Activated T-cell treated with anti-CD3 and anti-CD28 coated beads, Interleukin-2, amount 50 U/mL, for 72 hours (primary cell): ENCODE measurements around the gene SPAG4. TPM values are rescaled to one million over a fixed set of nuclear protein-coding genes. Genes with fewer than 3 reads are reported as not detected.
A peak's percentile ranks its signal among the peaks of the same experiment; 100 is the strongest.

Experiments
- ATAC-seq, 2 donors: fragments of 150-1000 bp; cut with Tn5 transposase; replicated peaks in 1 of 2; 2 replicates each; pipeline ENCODE4 v1.10.0; 2021; ENCODE audit warnings: moderate library complexity in 2 of 2, mild to moderate bottlenecking in 1 of 2
- DNase-seq, 2 donors: peaks; one replicate each; pipeline ENCODE4 v3.0.0; 2021 to 2022; ENCODE audit warnings: mixed read lengths in 1 of 2
- H3K27ac Mint-ChIP-seq: one replicate; pipeline ENCODE4 v1.8.0; 2022; ENCODE audit warnings: mild to moderate bottlenecking, moderate library complexity, mixed read lengths
- H3K27me3 Mint-ChIP-seq: one replicate; pipeline ENCODE4 v1.8.0; 2022; ENCODE audit warnings: low read depth, mixed read lengths
- H3K36me3 Mint-ChIP-seq, 2 donors: one replicate each; pipeline ENCODE4 v1.8.0; 2022; ENCODE audit warnings: mixed read lengths in 2 of 2, mild to moderate bottlenecking in 1 of 2; ENCODE audit not compliant: insufficient read depth in 2 of 2
- H3K4me1 Mint-ChIP-seq: one replicate; pipeline ENCODE4 v1.8.0; 2022; ENCODE audit warnings: low read depth, mixed read lengths
- H3K4me3 Mint-ChIP-seq, 2 donors: one replicate each; pipeline ENCODE4 v1.8.0; 2022; ENCODE audit warnings: mild to moderate bottlenecking in 2 of 2, mixed read lengths in 2 of 2, moderate library complexity in 2 of 2
- H3K9me3 Mint-ChIP-seq, 2 donors: one replicate each; pipeline ENCODE4 v1.8.0; 2022; ENCODE audit warnings: mixed read lengths in 2 of 2
- total RNA-seq, 2 donors: library from RNA; stranded (reverse); gene quantifications; one replicate each; pipeline ENCODE4 v1.2.3, GENCODE V29; 2022

Gene SPAG4
- total RNA-seq, 2 donors from 2014 or later, result 8.7 to 9.8 TPM

- Mint-ChIP-seq H3K4me1 (peaks cover 64% of the 10 kb centered on the region), H3K27me3 (no peaks in the 10 kb centered on the region), H3K4me3 (peak overlapping the region; percentile 80 to 86), H3K27ac (peak overlapping the region; percentile 79), H3K36me3 (peaks cover 0 to 2% of the 10 kb centered on the region in 2 donors), H3K9me3 (no peaks in the 10 kb centered on the region)
- DNase-seq (peak; percentile 90 to 94), ATAC-seq (peak; percentile 59)
Observed at GRCh38 chr20:35619196-35620095, 3.8 kb downstream of the SPAG4 start.

GRCh38 chr20:35620818-35621559, 5.4 kb downstream of the SPAG4 start:
- no peak for ATAC-seq
- H3K4me3 Mint-ChIP-seq, result no peak overlapping the region

GRCh38 chr20:35621560-35621946, 5.9 kb downstream of the SPAG4 start:
- ATAC-seq, result no peak
- no peaks in the 10 kb centered on the region for H3K27me3 Mint-ChIP-seq

More at GRCh38 chr20:35620818-35621559, 5.4 kb downstream of the SPAG4 start:
- H3K27me3 Mint-ChIP-seq, result no peaks in the 10 kb centered on the region
- no peak overlapping the region for H3K27ac Mint-ChIP-seq
- H3K36me3 Mint-ChIP-seq, result peaks cover 2 to 8% of the 10 kb centered on the region in 2 donors
- H3K4me1 Mint-ChIP-seq, result peaks cover 56% of the 10 kb centered on the region
- H3K9me3 Mint-ChIP-seq, result no peaks in the 10 kb centered on the region
- DNase-seq, result no peak

GRCh38 chr20:35625584-35626385, 10.2 kb downstream of the SPAG4 start:
- ATAC-seq, result no peak
- no peaks in the 10 kb centered on the region for H3K27me3 Mint-ChIP-seq
- no peak for DNase-seq
- H3K36me3 Mint-ChIP-seq, result peaks cover 3 to 15% of the 10 kb centered on the region in 2 donors
- peaks cover 13% of the 10 kb centered on the region for H3K4me1 Mint-ChIP-seq
- H3K27ac Mint-ChIP-seq, result peak overlapping the region; percentile 70
- no peak overlapping the region for H3K4me3 Mint-ChIP-seq
- H3K9me3 Mint-ChIP-seq, result no peaks in the 10 kb centered on the region

More at GRCh38 chr20:35621560-35621946, 5.9 kb downstream of the SPAG4 start:
- Mint-ChIP-seq H3K4me3 (no peak overlapping the region), H3K9me3 (no peaks in the 10 kb centered on the region), H3K4me1 (peaks cover 53% of the 10 kb centered on the region), H3K36me3 (peaks cover 2 to 8% of the 10 kb centered on the region in 2 donors), H3K27ac (no peak overlapping the region)
- DNase-seq, result no peak

GRCh38 chr20:35626386-35627001, 10.9 kb downstream of the SPAG4 start:
- DNase-seq (no peak), ATAC-seq (no peak)
- Mint-ChIP-seq H3K4me3 (no peak overlapping the region), H3K27ac (no peak overlapping the region), H3K9me3 (no peaks in the 10 kb centered on the region), H3K27me3 (no peaks in the 10 kb centered on the region), H3K4me1 (peaks cover 5% of the 10 kb centered on the region), H3K36me3 (peaks cover 3 to 14% of the 10 kb centered on the region in 2 donors)

- no peak overlapping the region for H3K27ac Mint-ChIP-seq
Observed at GRCh38 chr20:35627121-35627520, 11.5 kb downstream of the SPAG4 start.

GRCh38 chr20:35629427-35630145, 14.0 kb downstream of the SPAG4 start:
- Mint-ChIP-seq H3K27me3 (no peaks in the 10 kb centered on the region), H3K27ac (no peak overlapping the region), H3K4me3 (no peak overlapping the region), H3K36me3 (peaks cover 3 to 13% of the 10 kb centered on the region in 2 donors), H3K4me1 (no peaks in the 10 kb centered on the region), H3K9me3 (no peaks in the 10 kb centered on the region)
- ATAC-seq (no peak), DNase-seq (no peak)

More at GRCh38 chr20:35627121-35627520, 11.5 kb downstream of the SPAG4 start:
- H3K4me3 Mint-ChIP-seq, result no peak overlapping the region
- ATAC-seq (no peak), DNase-seq (no peak)
- no peaks in the 10 kb centered on the region for H3K4me1 Mint-ChIP-seq
- H3K36me3 Mint-ChIP-seq, result peaks cover 3 to 13% of the 10 kb centered on the region in 2 donors
- no peaks in the 10 kb centered on the region for H3K9me3 Mint-ChIP-seq
- no peaks in the 10 kb centered on the region for H3K27me3 Mint-ChIP-seq

- H3K4me3 Mint-ChIP-seq, result no peak overlapping the region
- H3K27ac Mint-ChIP-seq, result no peak overlapping the region
Observed at GRCh38 chr20:35630636-35631035, 15.0 kb downstream of the SPAG4 start.

GRCh38 chr20:35632539-35633115, 17.0 kb downstream of the SPAG4 start:
- ATAC-seq (no peak), DNase-seq (no peak)
- Mint-ChIP-seq H3K9me3 (no peaks in the 10 kb centered on the region), H3K36me3 (peaks cover 1 to 6% of the 10 kb centered on the region in 2 donors), H3K4me3 (no peak overlapping the region), H3K27me3 (no peaks in the 10 kb centered on the region), H3K27ac (no peak overlapping the region), H3K4me1 (peaks cover 22% of the 10 kb centered on the region)

More at GRCh38 chr20:35630636-35631035, 15.0 kb downstream of the SPAG4 start:
- peak in 1 of 2 donors; percentile 50 for ATAC-seq
- no peaks in the 10 kb centered on the region for H3K27me3 Mint-ChIP-seq
- peaks cover 3 to 13% of the 10 kb centered on the region in 2 donors for H3K36me3 Mint-ChIP-seq
- H3K9me3 Mint-ChIP-seq, result no peaks in the 10 kb centered on the region
- peaks cover 6% of the 10 kb centered on the region for H3K4me1 Mint-ChIP-seq
- DNase-seq, result no peak

- ATAC-seq, result no peak
- Mint-ChIP-seq H3K4me3 (no peak overlapping the region), H3K27me3 (no peaks in the 10 kb centered on the region), H3K27ac (no peak overlapping the region), H3K4me1 (peaks cover 40% of the 10 kb centered on the region), H3K36me3 (peaks cover 0 to 2% of the 10 kb centered on the region in 2 donors), H3K9me3 (no peaks in the 10 kb centered on the region)
- no peak for DNase-seq
Observed at GRCh38 chr20:35635652-35636051, 20.0 kb downstream of the SPAG4 start.

- peak overlapping the region; percentile 5 for H3K27ac Mint-ChIP-seq
- peaks cover 0 to 2% of the 10 kb centered on the region in 2 donors for H3K36me3 Mint-ChIP-seq
- ATAC-seq (no peak), DNase-seq (no peak)
- H3K27me3 Mint-ChIP-seq, result no peaks in the 10 kb centered on the region
- H3K4me1 Mint-ChIP-seq, result peaks cover 45% of the 10 kb centered on the region
- H3K4me3 Mint-ChIP-seq, result no peak overlapping the region
- no peaks in the 10 kb centered on the region for H3K9me3 Mint-ChIP-seq
Observed at GRCh38 chr20:35636095-35636494, 20.5 kb downstream of the SPAG4 start.
